Activated naive CD4-positive, alpha-beta T cell treated with Interleukin-2 at 50 U/mL for 16 hours (primary cell): ENCODE data around the gene NDFIP2.
"Not testable (repeated sequence)": the region's sequence is repeated elsewhere in the genome, so short reads cannot be mapped to it uniquely, and the experiment has no call there.

Experiments used
- DNase-seq: peaks from one replicate; pipeline ENCODE4 v3.0.0-alpha.2; 2020

The NDFIP2 gene

GRCh38 chr13:79540504-79540903 lies 59.5 kb downstream of the NDFIP2 start:
- no peak for DNase-seq

DNA sequence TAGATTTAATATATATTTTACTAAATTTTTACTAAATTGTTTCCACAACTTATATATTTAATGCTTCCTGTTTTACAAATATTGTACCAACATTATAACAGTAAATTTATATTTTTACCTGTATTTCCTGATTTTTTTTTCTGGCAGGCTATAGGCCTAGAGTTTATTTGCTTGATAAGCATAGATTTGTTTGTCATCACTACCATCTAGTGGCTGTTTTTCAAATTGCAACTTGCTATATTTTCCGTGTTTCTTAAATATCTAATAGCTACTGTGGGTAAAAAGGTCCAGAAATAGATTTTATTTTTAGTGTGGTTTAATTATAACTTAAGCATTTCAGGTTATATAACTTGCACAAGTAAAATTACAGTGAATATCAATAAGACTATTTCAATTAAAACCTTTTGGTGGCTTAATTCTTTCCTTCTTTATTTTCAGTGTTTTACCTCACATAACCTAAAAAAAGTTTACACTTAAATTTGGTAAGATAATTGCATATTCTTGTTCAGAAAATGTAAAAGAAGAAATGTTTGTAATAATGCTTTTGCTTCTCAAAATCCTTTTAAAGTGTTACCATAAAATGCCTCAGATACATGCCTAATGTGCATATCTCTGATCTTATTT lies 60.6 kb downstream of the NDFIP2 start:
- DNase-seq = no peak

DNA sequence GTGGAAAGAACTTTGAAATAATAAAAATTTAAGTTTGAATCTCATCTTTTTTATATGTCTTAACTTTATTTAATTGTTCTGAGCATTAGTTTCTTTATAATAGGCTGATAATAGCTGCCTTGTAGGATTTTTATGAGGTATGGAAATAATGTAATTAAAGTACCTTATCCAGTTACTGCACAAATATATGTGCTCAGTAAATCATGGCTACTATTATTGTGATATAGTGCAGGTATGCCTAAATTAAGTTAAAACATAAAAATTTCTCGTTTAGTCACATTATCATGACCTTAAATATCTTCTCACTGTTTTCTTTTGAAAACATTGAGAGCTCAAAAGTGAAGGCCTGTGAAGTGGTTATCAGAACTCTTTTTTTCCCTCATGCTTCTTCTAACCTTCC lies 62.9 kb downstream of the NDFIP2 start:
- DNase-seq = no peak

- no peak for DNase-seq
Measured at GRCh38 chr13:79547211-79548195, 66.5 kb downstream of the NDFIP2 start.

DNA sequence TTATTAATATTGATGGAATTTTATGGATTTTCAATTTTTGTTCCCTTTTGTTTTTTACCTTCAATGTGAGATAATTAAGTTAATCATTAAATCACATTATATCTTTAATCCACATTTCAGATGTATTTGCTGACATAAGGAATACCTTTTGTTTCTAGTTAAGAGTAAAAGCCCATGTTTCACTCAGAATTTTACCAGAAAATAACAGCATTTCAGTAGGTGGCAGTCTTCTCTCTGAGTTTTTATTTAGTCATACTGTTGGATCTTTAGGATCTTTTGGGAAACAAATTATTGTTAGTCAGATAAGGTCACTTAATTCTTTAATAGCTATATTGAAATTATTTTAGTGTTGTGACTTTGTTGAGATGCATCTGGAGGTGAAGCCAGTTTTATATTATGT lies 67.9 kb downstream of the NDFIP2 start:
- no peak for DNase-seq

DNA sequence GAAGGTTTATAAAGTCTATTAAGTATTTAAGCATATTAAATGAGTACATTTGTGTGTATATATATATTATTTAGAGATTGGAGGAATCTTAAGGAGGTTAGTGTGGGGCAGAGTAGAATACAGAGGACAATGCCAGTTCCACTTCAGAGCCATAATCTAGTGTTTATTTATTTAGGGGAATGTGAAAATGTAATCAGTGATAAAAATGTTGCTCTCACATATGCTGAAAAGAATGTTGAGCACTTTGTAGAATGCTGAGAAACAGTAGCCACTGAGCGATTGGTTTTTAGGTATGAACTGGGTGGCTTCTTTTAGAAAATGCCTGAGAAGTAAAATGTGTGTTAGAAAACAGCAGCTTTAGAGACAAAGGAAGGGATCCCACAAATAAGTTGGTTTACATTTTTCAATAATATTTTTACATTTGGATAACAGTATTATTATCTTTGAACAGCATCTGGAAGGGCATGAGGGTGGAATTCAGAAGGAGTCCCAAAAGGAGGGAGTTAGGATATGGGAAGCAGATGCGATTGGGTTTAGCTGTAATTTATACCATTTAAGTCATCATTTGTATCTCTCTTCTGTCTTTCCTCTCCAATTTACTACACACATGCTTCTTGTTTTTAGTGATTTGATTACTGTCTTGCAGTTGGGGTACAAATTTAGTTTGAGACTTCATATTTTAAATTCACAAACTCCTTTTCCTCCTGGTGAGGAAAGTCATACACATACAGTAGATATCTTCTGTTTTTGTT lies 68.6 kb downstream of the NDFIP2 start:
- no peak for DNase-seq

DNA sequence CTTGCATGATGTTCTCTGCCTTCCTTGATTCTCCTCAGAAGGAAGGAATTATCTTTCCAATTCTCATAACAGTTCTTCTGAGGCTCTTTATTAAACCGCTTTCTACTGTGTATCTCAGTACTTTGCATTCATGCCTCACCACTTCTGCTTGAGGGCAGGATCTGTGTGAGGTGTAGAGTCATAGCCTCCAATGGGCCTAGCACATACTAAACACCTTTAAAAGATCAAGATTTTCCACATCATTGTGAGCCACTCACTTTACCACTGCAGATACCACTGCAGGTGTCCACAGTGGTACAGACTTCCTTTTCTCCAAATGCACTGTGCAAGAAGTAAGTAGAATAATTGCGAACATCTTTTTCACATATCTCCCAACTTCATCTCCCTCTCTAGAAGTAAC lies 76.7 kb downstream of the NDFIP2 start:
- no peak for DNase-seq

- DNase-seq = no peak
Measured at GRCh38 chr13:79560954-79561353, 80.0 kb downstream of the NDFIP2 start.

GRCh38 chr13:79562557-79562956 lies 81.6 kb downstream of the NDFIP2 start:
- DNase-seq = no peak

GRCh38 chr13:79566118-79566517 lies 85.2 kb downstream of the NDFIP2 start:
- DNase-seq = no peak

GRCh38 chr13:79571147-79571546 lies 90.2 kb downstream of the NDFIP2 start:
- DNase-seq = no peak

- not testable (repeated sequence) for DNase-seq
Measured at GRCh38 chr13:79573892-79574291, 92.9 kb downstream of the NDFIP2 start.

DNA sequence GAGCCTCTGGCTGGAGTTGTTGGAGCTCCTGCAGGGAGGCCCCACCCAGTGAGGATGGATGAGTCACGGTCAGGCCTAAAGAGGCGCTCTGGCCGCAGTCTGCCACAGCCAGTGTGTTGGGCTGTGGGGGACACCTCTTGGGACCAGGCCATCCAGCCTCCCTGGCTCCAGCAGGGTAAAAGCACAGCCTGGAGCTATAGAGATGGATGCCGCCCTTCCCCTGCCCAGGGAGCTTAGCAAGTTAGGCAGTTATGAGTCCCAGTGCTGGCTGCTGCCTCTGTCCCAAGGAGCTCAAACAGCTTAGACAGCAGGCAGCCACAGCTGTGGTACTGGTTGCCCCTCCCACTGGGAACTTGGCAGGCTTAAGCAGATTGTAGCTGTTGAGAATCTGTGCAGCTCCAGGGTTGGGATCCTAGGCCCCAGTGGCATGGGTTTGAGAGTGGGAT lies 100.9 kb downstream of the NDFIP2 start:
- DNase-seq = no peak

DNA sequence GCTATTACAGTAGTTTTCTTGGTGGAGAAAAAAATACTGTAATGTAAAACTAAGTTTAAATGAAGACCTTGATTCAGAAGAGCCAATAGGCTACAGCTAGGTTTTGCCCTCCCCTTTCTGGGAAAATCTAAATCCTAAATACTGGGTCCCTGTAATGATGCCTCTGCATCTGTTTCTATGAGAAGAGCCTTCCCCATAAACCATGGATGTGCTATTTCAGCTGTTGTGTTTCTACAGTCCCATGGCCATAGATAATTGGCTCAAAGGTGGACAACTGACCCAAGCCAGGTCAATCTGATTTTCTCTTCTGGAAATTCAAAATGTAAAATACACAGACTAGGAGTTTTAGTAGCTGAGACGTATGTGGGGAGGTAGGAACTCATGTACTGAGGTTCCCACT lies 101.9 kb downstream of the NDFIP2 start:
- DNase-seq = no peak

GRCh38 chr13:79585033-79585432 lies 104.1 kb downstream of the NDFIP2 start:
- no peak for DNase-seq

DNA sequence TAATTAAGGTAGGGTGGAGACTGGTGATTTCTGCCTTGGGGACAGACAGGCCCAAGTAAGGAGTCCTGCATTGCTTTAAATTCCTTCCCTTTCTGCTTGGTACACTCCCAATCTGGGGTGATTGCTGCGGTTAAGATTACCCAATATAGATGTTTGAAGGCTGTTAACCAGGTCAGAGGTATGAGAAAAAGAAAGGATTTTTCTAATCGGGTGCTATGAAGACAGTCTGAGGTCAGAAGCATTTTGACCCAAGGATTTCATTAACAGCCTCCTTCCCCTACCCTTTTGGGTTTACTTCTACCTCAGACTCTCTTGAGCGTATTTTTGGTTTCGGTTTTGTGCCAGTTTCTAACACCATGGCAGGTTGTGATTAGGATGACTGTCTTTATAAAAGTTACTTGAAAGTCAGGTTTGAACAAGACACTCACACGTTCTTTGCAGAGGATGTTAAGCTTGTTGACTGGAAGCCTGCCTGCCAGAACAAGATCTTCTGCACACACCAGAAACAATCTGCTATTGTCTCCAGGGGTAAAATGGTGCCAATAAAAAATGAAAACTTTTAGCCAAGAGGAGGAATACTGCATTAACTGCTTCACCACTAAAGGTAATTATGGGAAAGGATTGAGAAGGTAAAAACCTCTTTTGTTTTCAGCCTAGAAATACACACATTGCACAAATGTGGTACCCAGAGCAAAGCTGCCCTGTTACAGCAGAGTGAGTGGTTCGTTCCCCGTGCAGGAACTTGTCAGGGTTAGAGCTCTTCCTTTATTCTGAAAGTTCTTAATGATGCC lies 108.8 kb downstream of the NDFIP2 start:
- no peak for DNase-seq

- no peak for DNase-seq
Measured at GRCh38 chr13:79590394-79590676, 109.4 kb downstream of the NDFIP2 start.

GRCh38 chr13:79591493-79591892 lies 110.5 kb downstream of the NDFIP2 start:
- DNase-seq = no peak

DNA sequence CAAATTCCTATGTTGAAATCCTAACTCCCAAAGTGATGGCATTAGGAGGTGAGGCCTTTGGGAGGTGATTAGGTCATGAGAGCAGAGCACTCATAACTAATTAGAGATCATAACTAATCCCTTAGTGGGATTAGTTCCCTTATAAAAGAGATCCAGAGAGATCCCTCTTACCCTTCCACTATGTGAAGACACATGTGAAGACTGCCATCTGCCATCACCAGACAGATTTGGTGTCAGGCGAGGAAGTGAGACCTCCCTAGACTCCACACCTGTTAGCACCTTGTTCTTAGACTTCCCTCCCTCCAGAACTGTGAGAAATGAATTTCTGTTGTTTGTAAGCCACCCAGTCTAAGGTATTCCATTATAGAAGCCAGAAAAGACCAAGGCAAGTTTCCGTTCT lies 112.2 kb downstream of the NDFIP2 start:
- no peak for DNase-seq

DNA sequence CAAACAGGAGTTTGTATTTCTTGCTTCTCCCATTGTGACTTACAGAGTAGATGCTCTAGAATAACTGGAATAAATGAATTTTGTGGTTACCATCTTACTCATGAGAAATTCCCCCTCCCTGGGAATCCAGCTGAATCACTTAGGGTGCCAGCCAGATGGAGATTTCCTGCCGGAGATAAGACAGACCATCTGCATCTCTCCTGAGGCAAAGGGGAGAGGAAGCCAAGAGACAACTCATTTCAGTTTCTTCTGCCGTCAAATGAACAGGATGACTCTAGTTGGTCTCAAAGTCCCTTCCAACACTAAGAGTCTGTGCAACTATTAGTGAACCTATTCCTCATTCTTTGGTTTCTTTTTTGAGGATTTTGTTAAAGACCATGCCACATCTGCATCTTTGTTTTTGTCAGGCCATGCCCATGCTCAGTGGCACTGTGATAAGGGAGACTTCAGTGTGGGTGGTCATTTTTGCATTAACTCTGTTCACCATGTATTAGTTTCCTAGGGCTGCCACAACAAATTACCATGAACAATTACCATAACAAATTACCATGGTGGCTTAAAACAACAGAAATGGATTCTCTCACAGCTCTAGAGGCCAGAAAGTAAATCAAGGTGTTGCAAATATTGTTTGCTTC lies 112.8 kb downstream of the NDFIP2 start:
- no peak for DNase-seq

GRCh38 chr13:79600146-79600545 lies 119.2 kb downstream of the NDFIP2 start:
- not testable (repeated sequence) for DNase-seq

DNA sequence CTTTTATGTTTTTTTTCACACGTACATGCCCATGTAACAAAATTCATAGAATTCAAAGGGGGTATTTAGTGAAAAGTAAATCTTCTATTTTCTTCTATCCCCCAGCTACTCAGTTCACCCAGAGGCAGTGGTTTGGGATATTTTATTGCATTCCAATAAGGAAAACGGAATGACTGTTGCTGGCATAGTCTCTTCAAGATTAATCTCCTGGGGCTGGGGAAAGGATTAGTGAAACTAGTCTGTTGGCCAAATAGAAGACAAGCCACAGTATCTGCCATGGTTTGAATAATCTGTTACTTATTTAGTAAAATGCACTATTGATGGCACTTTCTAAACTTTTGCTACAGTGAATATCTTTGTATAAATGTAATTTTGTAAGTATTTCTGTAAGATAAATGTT lies 122.0 kb downstream of the NDFIP2 start:
- DNase-seq = no peak
